T-helper 22 cell (primary cell): ENCODE measurements around the gene BNIP3.
"Not testable (repeated sequence)": the region's sequence is repeated elsewhere in the genome, so short reads cannot be mapped to it uniquely, and the experiment has no call there.

ENCODE experiments used
- DNase-seq: peaks from one replicate; pipeline ENCODE4 v3.0.0-alpha.2; 2020; ENCODE audit warnings: low read depth

BNIP3 gene

GRCh38 chr10:131929122-131929845 is 52.4 kb downstream of the BNIP3 start:
- DNase-seq = no peak

DNA sequence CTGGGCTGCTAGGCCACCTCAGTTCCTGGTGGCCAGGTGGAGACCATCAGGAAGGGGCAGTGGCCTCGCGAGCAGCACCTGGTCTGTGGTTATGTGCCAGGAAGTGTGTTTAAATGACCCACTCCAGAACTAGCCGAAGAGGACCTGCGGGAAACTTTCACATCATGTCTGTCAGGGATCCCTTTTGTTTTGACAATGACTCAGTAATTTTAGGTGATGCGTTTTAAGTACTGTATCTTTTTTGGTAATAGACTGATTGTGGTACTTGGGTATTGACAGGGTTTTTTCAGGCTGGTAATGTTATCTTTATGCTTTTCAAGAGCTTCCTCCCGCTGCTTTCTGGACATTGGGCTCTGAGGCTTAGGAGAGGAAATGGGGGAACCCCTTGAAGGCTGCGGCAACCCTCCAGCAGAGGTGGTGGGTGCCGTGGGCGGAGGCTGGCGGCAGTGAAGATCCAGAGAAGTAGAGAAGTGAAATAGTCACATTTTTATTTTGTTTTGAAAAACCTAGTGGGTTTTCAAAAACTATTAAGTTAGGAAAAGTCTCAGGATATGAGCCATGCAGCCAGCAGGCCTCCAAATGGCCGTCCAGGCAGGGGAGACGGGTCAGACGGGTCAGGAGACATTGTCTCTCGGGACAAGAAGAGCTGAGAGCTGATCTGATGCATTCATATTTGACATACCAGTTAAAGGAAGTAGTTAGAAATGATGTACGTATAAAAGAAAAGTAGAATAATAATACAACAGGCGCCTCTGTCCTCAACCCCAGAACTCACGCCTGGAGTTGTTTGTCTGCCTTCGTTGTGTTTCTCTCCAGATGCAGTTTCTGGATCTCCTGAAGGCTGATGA is 53.3 kb downstream of the BNIP3 start:
- DNase-seq = no peak

- DNase-seq = no peak
Observed at GRCh38 chr10:131926743-131927595, 54.8 kb downstream of the BNIP3 start.

GRCh38 chr10:131926253-131926652 is 55.5 kb downstream of the BNIP3 start:
- DNase-seq = no peak

- no peak for DNase-seq
Observed at GRCh38 chr10:131925716-131926115, 56.0 kb downstream of the BNIP3 start.

DNA sequence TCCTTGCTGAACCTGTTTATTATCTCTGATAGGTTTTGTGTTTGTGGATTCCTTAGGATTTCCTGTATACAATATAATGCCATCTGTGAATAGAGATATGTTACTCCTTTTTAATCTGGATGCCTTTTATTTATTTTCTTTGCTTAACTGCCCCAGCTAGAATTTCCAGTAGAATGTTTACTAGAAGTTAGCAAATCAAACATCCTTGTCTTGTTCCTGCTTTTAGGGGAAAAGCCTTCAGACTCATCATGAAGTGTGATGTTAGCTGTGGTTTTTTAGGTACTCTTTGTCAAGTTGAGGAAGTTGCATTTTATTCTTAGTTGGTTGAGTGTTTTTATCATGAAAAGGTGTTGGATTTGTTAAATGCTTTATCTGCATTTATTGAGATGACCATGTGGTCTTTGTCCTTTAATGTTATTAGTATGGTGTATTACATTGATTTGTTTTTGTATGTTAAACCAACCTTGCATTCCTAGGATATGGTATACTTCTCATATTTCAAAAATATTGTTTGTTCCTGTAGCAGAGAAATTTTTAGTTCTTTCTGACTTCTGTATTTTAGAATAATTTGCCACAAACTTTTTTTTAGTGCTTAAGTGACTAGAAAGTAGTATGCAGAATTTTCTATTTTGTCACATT is 56.6 kb downstream of the BNIP3 start:
- DNase-seq = no peak

GRCh38 chr10:131923038-131923756 is 58.5 kb downstream of the BNIP3 start:
- DNase-seq = no peak

GRCh38 chr10:131921184-131921583 is 60.5 kb downstream of the BNIP3 start:
- DNase-seq = no peak

GRCh38 chr10:131920693-131921092 is 61.0 kb downstream of the BNIP3 start:
- no peak for DNase-seq

DNA sequence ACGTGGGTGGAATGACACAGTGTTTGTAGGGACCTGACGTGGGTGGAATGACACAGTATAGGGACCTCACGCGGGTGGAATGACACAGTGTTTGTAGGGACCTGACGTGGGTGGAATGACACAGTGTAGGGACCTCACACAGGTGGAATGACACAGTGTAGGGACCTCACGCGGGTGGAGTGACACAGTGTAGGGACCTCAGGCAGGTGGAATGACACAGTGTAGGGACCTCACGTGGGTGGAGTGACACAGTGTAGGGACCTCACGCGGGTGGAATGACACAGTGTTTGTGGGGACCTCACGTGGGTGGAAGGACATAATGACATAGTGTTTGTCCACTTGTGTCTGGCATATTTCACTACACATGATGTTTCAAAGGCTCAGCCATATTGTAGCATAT is 61.6 kb downstream of the BNIP3 start:
- no peak for DNase-seq

GRCh38 chr10:131919461-131919860 is 62.3 kb downstream of the BNIP3 start:
- not testable (repeated sequence) for DNase-seq
